Transverse colon (tissue), 4 donors: ENCODE results near the gene SPINT3.

ENCODE experiments used
- CTCF ChIP-seq, 5 experiments: fragments of 200-600 bp in 3 of 5; fragments of 450-650 bp in 2 of 5; sonication (generic) in 3 of 5; IDR thresholded peaks; 1 replicate in 2 of 5; 2 replicates in 3 of 5; pipeline ENCODE4 v1.5.1; 2016 to 2017; ENCODE audit warnings: antibody characterized with exemption in 5 of 5, inconsistent platforms in 3 of 5, mild to moderate bottlenecking in 2 of 5, moderate library complexity in 1 of 5
- EP300 ChIP-seq: sonication (generic); formaldehyde crosslinking; IDR thresholded peaks from one replicate; pipeline ENCODE4 v1.6.1; 2017; ENCODE audit warnings: antibody characterized with exemption, low read depth
- POLR2A ChIP-seq: fragments of 450-650 bp; IDR thresholded peaks from one replicate; pipeline ENCODE4 v1.6.1; 2016; ENCODE audit warnings: antibody characterized with exemption, mild to moderate bottlenecking, moderate library complexity
- POLR2AphosphoS5 ChIP-seq, 3 donors: sonication (generic); formaldehyde crosslinking; IDR thresholded peaks; one replicate each; pipeline ENCODE4 v1.6.1; 2016; ENCODE audit warnings: antibody characterized with exemption in 3 of 3

GRCh38 chr20:45518282-45518681 lies 2.9 kb upstream of the SPINT3 start:
- TF ChIP-seq CTCF (IDR thresholded peaks at IDR 0.05) (no peak), POLR2A (no peak), POLR2AphosphoS5 (IDR thresholded peaks at IDR 0.05) (no peak), EP300 (no peak)
